Right renal pelvis (tissue), 4 donors: ENCODE measurements around the gene SIMC1. TPM values are rescaled to one million over a fixed set of nuclear protein-coding genes. Genes with fewer than 3 reads are reported as not detected.
"Not testable (repeated sequence)": the region's sequence is repeated elsewhere in the genome, so short reads cannot be mapped to it uniquely, and the experiment has no call there.

ENCODE experiments used
- DNase-seq, 4 donors: peaks; one replicate each; pipeline ENCODE4 v3.0.0-alpha.2; 2013; ENCODE audit warnings: low read depth in 4 of 4, low spot score in 3 of 4, missing footprints in 1 of 4
- polyA plus RNA-seq, 4 donors: library from polyadenylated mRNA; unstranded; fragments of 120-200 nt; gene quantifications; one replicate each; pipeline ENCODE4 v1.2.1, GENCODE V29; 2013; ENCODE audit not compliant: insufficient read length in 4 of 4

Gene SIMC1
- polyA plus RNA-seq: 10 to 100 TPM; 19.0 to 22.0 (median 19.9) TPM

GRCh38 chr5:176237971-176238644 is at the start of gene SIMC1:
Gene SIMC1, plus strand, starts transcription at chr5:176238424. Its CDS starts 85 bp downstream, at chr5:176238509.
- DNase-seq: peak; percentile 5 to 16 (median 10)

- DNase-seq: no peak
Measured at GRCh38 chr5:176188506-176189193, 49.6 kb upstream of the SIMC1 start.

- no peak for DNase-seq
Measured at GRCh38 chr5:176189857-176190256, 48.4 kb upstream of the SIMC1 start.

- no peak for DNase-seq
Measured at GRCh38 chr5:176190886-176191755, 47.1 kb upstream of the SIMC1 start.

- no peak for DNase-seq
Measured at GRCh38 chr5:176192094-176192721, 46.0 kb upstream of the SIMC1 start.

GRCh38 chr5:176192722-176193117 is 45.5 kb upstream of the SIMC1 start:
- DNase-seq: not testable (repeated sequence)

- DNase-seq: not testable (repeated sequence)
Measured at GRCh38 chr5:176193636-176194035, 44.6 kb upstream of the SIMC1 start.

GRCh38 chr5:176194238-176195083 is 43.8 kb upstream of the SIMC1 start:
- not testable (repeated sequence) for DNase-seq

GRCh38 chr5:176195084-176195413 is 43.2 kb upstream of the SIMC1 start:
- not testable (repeated sequence) for DNase-seq

- not testable (repeated sequence) for DNase-seq
Measured at GRCh38 chr5:176195487-176196207, 42.6 kb upstream of the SIMC1 start.

GRCh38 chr5:176196781-176197180 is 41.4 kb upstream of the SIMC1 start:
- not testable (repeated sequence) for DNase-seq

- DNase-seq: not testable (repeated sequence)
Measured at GRCh38 chr5:176197234-176197858, 40.9 kb upstream of the SIMC1 start.

GRCh38 chr5:176198299-176198698 is 39.9 kb upstream of the SIMC1 start:
- DNase-seq: not testable (repeated sequence)

- not testable (repeated sequence) for DNase-seq
Measured at GRCh38 chr5:176198991-176199733, 39.1 kb upstream of the SIMC1 start.

GRCh38 chr5:176199803-176200399 is 38.3 kb upstream of the SIMC1 start:
- not testable (repeated sequence) for DNase-seq

GRCh38 chr5:176201811-176202210 is 36.4 kb upstream of the SIMC1 start:
- no peak for DNase-seq

- no peak for DNase-seq
Measured at GRCh38 chr5:176203086-176203485, 35.1 kb upstream of the SIMC1 start.
